PC-3 (cell line): ENCODE results near the gene PCDH19. TPM values are rescaled to one million over a fixed set of nuclear protein-coding genes. Genes with fewer than 3 reads are reported as not detected.

ENCODE experiments used
- ATAC-seq: fragments of 200-7000 bp; cut with Tn5 transposase; 2 replicates; pipeline ENCODE4 v1.9.1; 2020; ENCODE audit warnings: mild to moderate bottlenecking, moderate library complexity
- BruUV-seq: library from RNA; stranded (reverse); fragments of 400-500 nt; replicated peaks from 2 replicates; lab custom pipeline; 2021; lab: Mats Ljungman, UMichigan
- CTCF ChIA-PET: fragments of 300-600 bp; sonication (Branson Sonifier 250); formaldehyde crosslinking; loops from one replicate; lab custom pipeline; 2022; ENCODE audit warnings: antibody characterized with exemption; lab: Charles Lee
- POLR2A ChIA-PET: fragments of 300-600 bp; sonication (Branson Sonifier 250); formaldehyde crosslinking; loops from one replicate; lab custom pipeline; 2022; ENCODE audit warnings: antibody characterized with exemption; ENCODE audit not compliant: unreplicated experiment; lab: Charles Lee
- DNase-seq: peaks from one replicate; pipeline ENCODE4 v3.0.0-alpha.2; 2015
- H2AFZ ChIP-seq: fragments of 300-600 bp; sonication (generic); 2 replicates; pipeline ENCODE4 v1.6.0; 2016; ENCODE audit warnings: antibody characterized with exemption, low read length
- H3F3A ChIP-seq: fragments of 300-600 bp; sonication (generic); one replicate; pipeline ENCODE4 v1.6.0; 2017; ENCODE audit warnings: antibody characterized with exemption, low read length, control low read depth, mild to moderate bottlenecking; ENCODE audit not compliant: unreplicated experiment
- H3K27ac ChIP-seq: fragments of 300-600 bp; sonication (generic); 2 replicates; pipeline ENCODE4 v1.5.1; 2016; ENCODE audit warnings: mild to moderate bottlenecking, low read length
- H3K27me3 ChIP-seq: fragments of 300-600 bp; sonication (generic); 2 replicates; pipeline ENCODE4 v1.6.1; 2016; ENCODE audit warnings: low read length, mixed read lengths
- H3K36me3 ChIP-seq: fragments of 300-600 bp; sonication (generic); 2 replicates; pipeline ENCODE4 v1.6.1; 2016; ENCODE audit warnings: low read depth, mixed run types, low read length, mixed read lengths
- H3K4me1 ChIP-seq: fragments of 300-600 bp; sonication (generic); 2 replicates; pipeline ENCODE4 v1.5.1; 2016; ENCODE audit warnings: low read length; ENCODE audit not compliant: insufficient read depth
- H3K4me2 ChIP-seq: fragments of 300-600 bp; sonication (generic); 2 replicates; pipeline ENCODE4 v1.6.0; 2016; ENCODE audit warnings: low read length
- H3K4me3 ChIP-seq: fragments of 300-600 bp; sonication (generic); 2 replicates; pipeline ENCODE4 v1.5.1; 2016; ENCODE audit warnings: mild to moderate bottlenecking, low read length, mixed read lengths
- H3K79me2 ChIP-seq: fragments of 300-600 bp; sonication (generic); 2 replicates; pipeline ENCODE4 v1.6.1; 2017; ENCODE audit warnings: low read length, mixed read lengths
- H3K9ac ChIP-seq: fragments of 300-600 bp; sonication (generic); 2 replicates; pipeline ENCODE4 v1.6.0; 2016; ENCODE audit warnings: mild to moderate bottlenecking, low read length
- H3K9me2 ChIP-seq: fragments of 300-600 bp; sonication (generic); replicated peaks from 2 replicates; pipeline ENCODE4 v1.6.1; 2016; ENCODE audit warnings: mixed run types, low read length, mixed read lengths
- H3K9me3 ChIP-seq: fragments of 300-600 bp; sonication (generic); 2 replicates; pipeline ENCODE4 v1.6.1; 2016; ENCODE audit warnings: low read length, mixed read lengths
- H4K20me1 ChIP-seq: fragments of 300-600 bp; sonication (generic); 2 replicates; pipeline ENCODE4 v1.6.1; 2016; ENCODE audit warnings: low read length, mixed read lengths
- CTCF ChIP-seq: fragments of 300-600 bp; sonication (generic); conservative IDR thresholded peaks from 2 replicates; pipeline ENCODE4 v1.5.1; 2017; ENCODE audit warnings: antibody characterized with exemption, low read depth, mild to moderate bottlenecking, low read length
- EZH2 ChIP-seq: fragments of 300-600 bp; sonication (generic); IDR thresholded peaks from one replicate; pipeline ENCODE4 v1.6.1; 2017; ENCODE audit warnings: antibody characterized with exemption, mild to moderate bottlenecking, low read length; ENCODE audit not compliant: unreplicated experiment
- EZH2phosphoT487 ChIP-seq: fragments of 300-600 bp; sonication (generic); IDR thresholded peaks from 2 replicates; pipeline ENCODE4 v1.6.1; 2018; ENCODE audit warnings: mild to moderate bottlenecking, antibody characterized with exemption, low read length, borderline replicate concordance
- intact Hi-C: fragments of 100-400 bp; cut with micrococcal nuclease; formaldehyde crosslinking; loops from 2 replicates; pipeline ENCODE4 v1.9.0; 2023
- total RNA-seq: library from RNA; depleted of rRNA; stranded (reverse); fragments of >200 nt; gene quantifications from 2 replicates; pipeline ENCODE4 v1.2.3, GENCODE V29; 2014

Gene PCDH19
- total RNA-seq, 1 experiment from 2014 or later = not detected

GRCh38 chrX:100395781-100396180 is 14.3 kb downstream of the PCDH19 start:
- H3K9me2 ChIP-seq = no peaks in the 10 kb centered on the region
- DNase-seq (no peak), ATAC-seq (no peak)
- H3F3A ChIP-seq = no peaks in the 10 kb centered on the region
- POLR2A ChIA-PET = no interaction called here
- no peaks in the 10 kb centered on the region for H3K36me3 ChIP-seq
- no peaks in the 10 kb centered on the region for H3K9me3 ChIP-seq
- no peak overlapping the region for H3K4me3 ChIP-seq
- intact Hi-C loops = no loop called here
- H3K27me3 ChIP-seq = no peaks in the 10 kb centered on the region; the same call in 1 of the 2 replicates
- H3K9ac ChIP-seq = no peak overlapping the region
- no peaks in the 10 kb centered on the region for H3K79me2 ChIP-seq
- CTCF ChIA-PET = no interaction called here
- no peaks in the 10 kb centered on the region for H3K4me1 ChIP-seq
- no peak overlapping the region for H2AFZ ChIP-seq
- no peak for TF ChIP-seq EZH2
- no peak for TF ChIP-seq CTCF
- no peak for TF ChIP-seq EZH2phosphoT487
- no peaks in the 10 kb centered on the region for H4K20me1 ChIP-seq
- H3K4me2 ChIP-seq = no peak overlapping the region
- no TSS peak for BruUV-seq
- H3K27ac ChIP-seq = no peak overlapping the region

- intact Hi-C loops = no loop called here
- BruUV-seq = no TSS peak
- Histone ChIP-seq H3K9me3 (no peaks in the 10 kb centered on the region), H3K9ac (no peak overlapping the region), H3K4me3 (no peak overlapping the region), H2AFZ (no peak overlapping the region), H3K27me3 (no peaks in the 10 kb centered on the region), H3K79me2 (no peaks in the 10 kb centered on the region), H3K4me2 (no peak overlapping the region), H4K20me1 (no peaks in the 10 kb centered on the region), H3K36me3 (no peaks in the 10 kb centered on the region), H3K9me2 (no peaks in the 10 kb centered on the region), H3K4me1 (no peaks in the 10 kb centered on the region), H3K27ac (no peak overlapping the region), H3F3A (no peaks in the 10 kb centered on the region)
- ATAC-seq = no peak
- POLR2A ChIA-PET = no interaction called here
- no peak for DNase-seq
- TF ChIP-seq CTCF (no peak), EZH2phosphoT487 (no peak), EZH2 (no peak)
- CTCF ChIA-PET = no interaction called here
These were observed 28.5 kb downstream of the PCDH19 start for GRCh38 chrX:100381619-100382018.

- H3K4me1 ChIP-seq = no peaks in the 10 kb centered on the region
- no peak overlapping the region for H2AFZ ChIP-seq
- no TSS peak for BruUV-seq
- no peaks in the 10 kb centered on the region for H3K79me2 ChIP-seq
- ChIA-PET CTCF (no interaction called here), POLR2A (no interaction called here)
- no peak overlapping the region for H3K4me3 ChIP-seq
- H3K36me3 ChIP-seq = no peaks in the 10 kb centered on the region
- H3K4me2 ChIP-seq = no peak overlapping the region
- H3K27ac ChIP-seq = no peak overlapping the region
- ATAC-seq (peak; percentile 29; the same call in 1 of the 2 replicates), DNase-seq (peak; percentile 41)
- no peak overlapping the region for H3K9ac ChIP-seq
- TF ChIP-seq CTCF (peak; percentile 73), EZH2 (no peak)
- no peaks in the 10 kb centered on the region for H4K20me1 ChIP-seq
- H3K27me3 ChIP-seq = no peaks in the 10 kb centered on the region
- no peaks in the 10 kb centered on the region for H3K9me3 ChIP-seq
- no peaks in the 10 kb centered on the region for H3K9me2 ChIP-seq
- H3F3A ChIP-seq = no peaks in the 10 kb centered on the region
- intact Hi-C loops = no loop called here
These were observed 30.6 kb downstream of the PCDH19 start for GRCh38 chrX:100379388-100379986.
